ENCODE measurements around the gene SMAD9.

The SMAD9 gene

GRCh38 chr13:36907266-36907665 is 12.8 kb downstream of the SMAD9 start:
- Histone ChIP-seq H3K9me3 (ENCODE audit: insufficient read depth, low read length) (no peaks in the 10 kb centered on the region), H3K4me2 (ENCODE audit: low read length) (no peak overlapping the region), H3K4me3 (ENCODE audit: low read length) (no peak overlapping the region), H4K20me1 (ENCODE audit: insufficient read depth, low read length) (no peaks in the 10 kb centered on the region), H3K27me3 (ENCODE audit: low read depth, low read length) (no peaks in the 10 kb centered on the region), H3K27ac (ENCODE audit: low read length) (no peak overlapping the region), H3K4me1 (ENCODE audit: low read length) (peaks cover 3% of the 10 kb centered on the region), H3K79me2 (ENCODE audit: low read length) (no peaks in the 10 kb centered on the region), H2AFZ (ENCODE audit: low read depth, low read length) (no peak overlapping the region), H3K9ac (ENCODE audit: low read length) (no peak overlapping the region), H3K36me3 (replicated peaks; ENCODE audit: low read depth, low read length) (no peaks in the 10 kb centered on the region)
- TF ChIP-seq EZH2phosphoT487 (IDR thresholded peaks at IDR 0.05; ENCODE audit: low read depth) = no peak
- no peak for TF ChIP-seq CTCF (IDR thresholded peaks at IDR 0.05; ENCODE audit: low read depth, low read length)

- no peak overlapping the region for H3K9ac ChIP-seq (ENCODE audit: low read length)
- no peak overlapping the region for H3K4me2 ChIP-seq (ENCODE audit: low read length)
- H3K79me2 ChIP-seq (ENCODE audit: low read length) = no peaks in the 10 kb centered on the region
- TF ChIP-seq EZH2phosphoT487 (IDR thresholded peaks at IDR 0.05; ENCODE audit: low read depth) (no peak), CTCF (IDR thresholded peaks at IDR 0.05; ENCODE audit: low read depth, low read length) (no peak)
- no peaks in the 10 kb centered on the region for H3K4me1 ChIP-seq (ENCODE audit: low read length)
- no peaks in the 10 kb centered on the region for H3K27me3 ChIP-seq (ENCODE audit: low read depth, low read length)
- no peaks in the 10 kb centered on the region for H4K20me1 ChIP-seq (ENCODE audit: insufficient read depth, low read length)
- H3K9me3 ChIP-seq (ENCODE audit: insufficient read depth, low read length) = no peaks in the 10 kb centered on the region
- H3K36me3 ChIP-seq (replicated peaks; ENCODE audit: low read depth, low read length) = no peaks in the 10 kb centered on the region
- H3K4me3 ChIP-seq (ENCODE audit: low read length) = no peak overlapping the region
- H2AFZ ChIP-seq (ENCODE audit: low read depth, low read length) = no peak overlapping the region
- H3K27ac ChIP-seq (ENCODE audit: low read length) = no peak overlapping the region
These were observed 14.1 kb downstream of the SMAD9 start for GRCh38 chr13:36905944-36906343.

- no peak overlapping the region for H2AFZ ChIP-seq (ENCODE audit: low read depth, low read length)
- H3K4me3 ChIP-seq (ENCODE audit: low read length) = no peak overlapping the region
- H3K4me2 ChIP-seq (ENCODE audit: low read length) = no peak overlapping the region
- H3K9ac ChIP-seq (ENCODE audit: low read length) = no peak overlapping the region
- TF ChIP-seq EZH2phosphoT487 (IDR thresholded peaks at IDR 0.05; ENCODE audit: low read depth) (no peak), CTCF (IDR thresholded peaks at IDR 0.05; ENCODE audit: low read depth, low read length) (no peak)
- no peaks in the 10 kb centered on the region for H4K20me1 ChIP-seq (ENCODE audit: insufficient read depth, low read length)
- no peaks in the 10 kb centered on the region for H3K36me3 ChIP-seq (replicated peaks; ENCODE audit: low read depth, low read length)
- no peak overlapping the region for H3K27ac ChIP-seq (ENCODE audit: low read length)
- no peaks in the 10 kb centered on the region for H3K27me3 ChIP-seq (ENCODE audit: low read depth, low read length)
- no peaks in the 10 kb centered on the region for H3K4me1 ChIP-seq (ENCODE audit: low read length)
- H3K9me3 ChIP-seq (ENCODE audit: insufficient read depth, low read length) = no peaks in the 10 kb centered on the region
- H3K79me2 ChIP-seq (ENCODE audit: low read length) = no peaks in the 10 kb centered on the region
These were observed 16.0 kb downstream of the SMAD9 start for GRCh38 chr13:36903925-36904595.

GRCh38 chr13:36897054-36897616 is 22.9 kb downstream of the SMAD9 start:
- Histone ChIP-seq H3K79me2 (ENCODE audit: low read length) (no peaks in the 10 kb centered on the region), H2AFZ (ENCODE audit: low read depth, low read length) (no peak overlapping the region), H3K27me3 (ENCODE audit: low read depth, low read length) (no peaks in the 10 kb centered on the region), H3K27ac (ENCODE audit: low read length) (no peak overlapping the region), H3K9me3 (ENCODE audit: insufficient read depth, low read length) (no peaks in the 10 kb centered on the region), H3K36me3 (replicated peaks; ENCODE audit: low read depth, low read length) (no peaks in the 10 kb centered on the region), H3K4me3 (ENCODE audit: low read length) (no peak overlapping the region), H4K20me1 (ENCODE audit: insufficient read depth, low read length) (no peaks in the 10 kb centered on the region), H3K9ac (ENCODE audit: low read length) (no peak overlapping the region), H3K4me2 (ENCODE audit: low read length) (no peak overlapping the region), H3K4me1 (ENCODE audit: low read length) (no peaks in the 10 kb centered on the region)
- TF ChIP-seq EZH2phosphoT487 (IDR thresholded peaks at IDR 0.05; ENCODE audit: low read depth) (no peak), CTCF (IDR thresholded peaks at IDR 0.05; ENCODE audit: low read depth, low read length) (no peak)

All from OCI-LY3 (cell line).